Smooth muscle cell (in vitro differentiated cells): ENCODE data around the gene MAEA. TPM values are rescaled to one million over a fixed set of nuclear protein-coding genes. Genes with fewer than 3 reads are reported as not detected.

Source experiments
- DNase-seq: peaks from one replicate; lab custom pipeline; 2025; ENCODE audit not compliant: unreplicated experiment; lab: John Stamatoyannopoulos, UW
- H2AFZ ChIP-seq: fragments of 200-600 bp; sonication (generic); 2 replicates; pipeline ENCODE4 v1.6.0; 2016; ENCODE audit warnings: antibody characterized with exemption, low read depth, mild to moderate bottlenecking
- H3F3A ChIP-seq: fragments of 200-600 bp; sonication (generic); 2 replicates; pipeline ENCODE4 v1.6.0; 2017; ENCODE audit warnings: antibody characterized with exemption, low read depth
- H3K27ac ChIP-seq: fragments of 200-600 bp; sonication (generic); 2 replicates; pipeline ENCODE4 v1.5.1; 2016; ENCODE audit warnings: low read depth, mild to moderate bottlenecking
- H3K27me3 ChIP-seq: fragments of 200-600 bp; sonication (generic); 2 replicates; pipeline ENCODE4 v1.6.1; 2016; ENCODE audit warnings: low read depth, mild to moderate bottlenecking
- H3K36me3 ChIP-seq: fragments of 200-600 bp; sonication (generic); 2 replicates; pipeline ENCODE4 v1.5.1; 2016; ENCODE audit warnings: low read depth
- H3K4me1 ChIP-seq: fragments of 200-600 bp; sonication (generic); 2 replicates; pipeline ENCODE4 v1.5.1; 2016; ENCODE audit warnings: low read depth
- H3K4me2 ChIP-seq: fragments of 200-600 bp; sonication (generic); 2 replicates; pipeline ENCODE4 v1.6.0; 2016; ENCODE audit warnings: mild to moderate bottlenecking
- H3K4me3 ChIP-seq: fragments of 200-600 bp; sonication (generic); 2 replicates; pipeline ENCODE4 v1.5.1; 2016; ENCODE audit warnings: mild to moderate bottlenecking
- H3K79me2 ChIP-seq: fragments of 200-600 bp; sonication (generic); 2 replicates; pipeline ENCODE4 v1.6.0; 2016; ENCODE audit warnings: low read depth, mild to moderate bottlenecking
- H3K9ac ChIP-seq: fragments of 200-600 bp; sonication (generic); 2 replicates; pipeline ENCODE4 v1.6.0; 2016; ENCODE audit warnings: low read depth
- H3K9me3 ChIP-seq: fragments of 200-600 bp; sonication (generic); replicated peaks from 2 replicates; pipeline ENCODE4 v1.5.1; 2016; ENCODE audit warnings: low read depth
- H4K20me1 ChIP-seq: fragments of 200-600 bp; sonication (generic); 2 replicates; pipeline ENCODE4 v1.6.0; 2016; ENCODE audit warnings: low read depth
- WGBS: methylation state at CpG from one replicate; pipeline ENCODE4 v1.1.7; 2016; ENCODE audit warnings: low lambda C conversion rate; 5-methylcytosine and 5-hydroxymethylcytosine counted together
- polyA plus RNA-seq: library from polyadenylated mRNA; unstranded; fragments of >200 nt; fragmentation: Nextera tagmentation; extraction: Ambion mirVana; gene quantifications from 2 replicates; pipeline ENCODE4 v1.2.1, GENCODE V29; 2016
- total RNA-seq: library from RNA; depleted of rRNA; stranded (reverse); fragments of >200 nt; gene quantifications from 2 replicates; pipeline ENCODE4 v1.2.3, GENCODE V29; 2014
- TF ChIP-seq, protein P1 (sequence below): fragments of 200-600 bp; sonication (generic); IDR thresholded peaks from 2 replicates; pipeline ENCODE4 v1.5.1; 2017; ENCODE audit warnings: borderline replicate concordance, mild to moderate bottlenecking, antibody characterized with exemption; ENCODE audit not compliant: insufficient read depth, poor library complexity, severe bottlenecking

MAEA gene
- total and polyA plus RNA-seq, 2 experiments from 2014 or later: 48.0 to 48.2 TPM

DNA sequence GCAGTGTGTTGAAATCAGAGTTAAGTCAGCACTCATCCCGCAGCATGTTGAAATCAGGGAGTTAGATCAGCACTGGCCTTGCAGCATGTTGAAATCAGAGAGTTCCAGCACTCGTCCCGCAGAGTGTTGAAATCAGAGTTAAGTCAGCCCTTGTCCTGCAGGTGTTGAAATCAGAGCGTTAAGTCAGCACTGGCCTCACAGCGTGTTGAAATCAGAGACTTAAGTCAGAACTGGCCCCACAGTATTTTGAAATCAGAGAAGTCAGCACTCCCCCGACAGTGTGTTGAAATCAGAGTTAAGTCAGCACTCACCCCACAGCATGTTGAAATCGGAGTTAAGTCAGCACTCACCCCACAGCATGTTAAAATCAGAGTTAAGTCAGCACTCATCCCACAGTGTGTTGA, 46.4 kb downstream of the MAEA start:
- H3K9me3 ChIP-seq: no peaks in the 10 kb centered on the region
- H3F3A ChIP-seq: no peaks in the 10 kb centered on the region
- H3K79me2 ChIP-seq: no peaks in the 10 kb centered on the region
- H3K4me3 ChIP-seq: no peak overlapping the region
- H3K4me2 ChIP-seq: no peak overlapping the region
- H3K4me1 ChIP-seq: no peaks in the 10 kb centered on the region
- no peak for DNase-seq
- H2AFZ ChIP-seq: no peak overlapping the region
- TF ChIP-seq, protein P1, sequence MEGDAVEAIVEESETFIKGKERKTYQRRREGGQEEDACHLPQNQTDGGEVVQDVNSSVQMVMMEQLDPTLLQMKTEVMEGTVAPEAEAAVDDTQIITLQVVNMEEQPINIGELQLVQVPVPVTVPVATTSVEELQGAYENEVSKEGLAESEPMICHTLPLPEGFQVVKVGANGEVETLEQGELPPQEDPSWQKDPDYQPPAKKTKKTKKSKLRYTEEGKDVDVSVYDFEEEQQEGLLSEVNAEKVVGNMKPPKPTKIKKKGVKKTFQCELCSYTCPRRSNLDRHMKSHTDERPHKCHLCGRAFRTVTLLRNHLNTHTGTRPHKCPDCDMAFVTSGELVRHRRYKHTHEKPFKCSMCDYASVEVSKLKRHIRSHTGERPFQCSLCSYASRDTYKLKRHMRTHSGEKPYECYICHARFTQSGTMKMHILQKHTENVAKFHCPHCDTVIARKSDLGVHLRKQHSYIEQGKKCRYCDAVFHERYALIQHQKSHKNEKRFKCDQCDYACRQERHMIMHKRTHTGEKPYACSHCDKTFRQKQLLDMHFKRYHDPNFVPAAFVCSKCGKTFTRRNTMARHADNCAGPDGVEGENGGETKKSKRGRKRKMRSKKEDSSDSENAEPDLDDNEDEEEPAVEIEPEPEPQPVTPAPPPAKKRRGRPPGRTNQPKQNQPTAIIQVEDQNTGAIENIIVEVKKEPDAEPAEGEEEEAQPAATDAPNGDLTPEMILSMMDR: no peak
- peaks cover 15% of the 10 kb centered on the region for H3K36me3 ChIP-seq
- H4K20me1 ChIP-seq: peaks cover 19% of the 10 kb centered on the region
- H3K9ac ChIP-seq: no peak overlapping the region
- 91% methylated on average over 7 of the region's 7 CpGs for WGBS
- H3K27ac ChIP-seq: no peak overlapping the region
- no peaks in the 10 kb centered on the region for H3K27me3 ChIP-seq

DNA sequence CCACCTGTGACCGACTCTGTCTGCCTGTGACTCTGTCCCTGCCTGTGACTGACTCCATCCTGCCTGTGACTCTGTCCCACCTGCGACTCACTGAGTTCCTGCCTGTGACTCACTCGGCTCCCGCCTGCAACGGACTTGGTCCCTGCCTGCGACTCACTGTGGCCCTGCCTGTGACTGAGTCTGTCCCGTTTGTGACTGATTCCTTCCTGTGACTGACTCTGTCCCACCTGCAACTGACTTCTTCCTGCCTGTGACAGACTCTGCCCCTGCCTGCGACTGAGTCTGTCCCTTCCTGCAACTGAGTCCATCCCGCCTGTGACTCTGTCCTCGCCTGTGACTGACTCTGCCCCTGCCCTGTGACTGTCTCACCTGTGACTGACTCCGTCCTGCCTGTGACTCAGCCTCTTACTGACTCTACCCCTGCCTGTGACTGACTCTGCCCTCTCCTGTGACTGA, 47.7 kb downstream of the MAEA start:
- peaks cover 15% of the 10 kb centered on the region for H3K36me3 ChIP-seq
- H3K4me1 ChIP-seq: no peaks in the 10 kb centered on the region
- H3K27ac ChIP-seq: peak overlapping the region; percentile 71
- DNase-seq: no peak
- no peaks in the 10 kb centered on the region for H3K79me2 ChIP-seq
- no peak overlapping the region for H3K4me3 ChIP-seq
- no peak overlapping the region for H2AFZ ChIP-seq
- no peaks in the 10 kb centered on the region for H3K9me3 ChIP-seq
- no peak overlapping the region for H3K9ac ChIP-seq
- no peaks in the 10 kb centered on the region for H3F3A ChIP-seq
- TF ChIP-seq, protein P1: no peak
- no peak overlapping the region for H3K4me2 ChIP-seq
- H3K27me3 ChIP-seq: no peaks in the 10 kb centered on the region
- 68% methylated on average over 11 of the region's 11 CpGs for WGBS
- H4K20me1 ChIP-seq: peaks cover 6% of the 10 kb centered on the region

DNA sequence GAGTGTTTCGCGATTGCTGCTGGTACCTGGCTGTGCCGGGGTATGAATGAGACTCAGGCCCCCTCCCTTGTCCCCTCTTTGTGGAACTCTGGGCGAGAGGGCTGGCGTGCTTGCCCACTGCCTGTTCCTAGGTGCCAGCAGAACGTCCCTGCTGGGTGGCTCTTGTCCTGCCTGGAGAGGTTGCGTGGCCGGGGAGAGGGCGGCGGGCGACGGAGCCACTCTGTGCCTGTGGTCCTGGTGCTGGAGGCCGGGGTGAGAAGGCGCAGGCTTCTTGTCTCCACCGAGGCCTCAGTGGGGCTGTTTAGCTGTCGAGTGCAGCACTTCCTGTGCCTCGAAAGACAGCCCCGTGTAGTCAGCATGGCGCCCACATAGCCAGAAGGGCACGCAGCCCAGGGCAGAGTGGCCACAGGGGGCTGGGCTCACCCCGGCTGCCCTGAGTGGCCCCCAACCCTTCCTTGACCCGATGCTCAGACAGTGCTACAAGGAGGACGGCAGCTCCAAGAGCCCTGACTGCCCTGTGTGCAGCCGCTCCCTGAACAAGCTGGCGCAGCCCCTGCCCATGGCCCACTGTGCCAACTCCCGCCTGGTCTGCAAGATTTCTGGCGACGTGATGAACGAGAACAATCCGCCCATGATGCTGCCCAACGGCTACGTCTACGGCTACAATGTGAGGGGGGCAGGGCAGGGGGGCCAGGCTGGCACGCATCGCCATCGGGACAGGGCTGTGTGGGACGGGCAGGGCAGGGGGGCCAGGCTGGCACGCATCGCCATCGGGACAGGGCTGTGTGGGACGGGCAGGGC, 48.5 kb downstream of the MAEA start:
- TF ChIP-seq, protein P1: no peak
- Histone ChIP-seq H3K79me2 (no peaks in the 10 kb centered on the region), H3K4me1 (no peaks in the 10 kb centered on the region), H2AFZ (no peak overlapping the region), H3K36me3 (peaks cover 15% of the 10 kb centered on the region), H3K9me3 (no peaks in the 10 kb centered on the region), H4K20me1 (peaks cover 1% of the 10 kb centered on the region), H3K4me3 (no peak overlapping the region), H3K27me3 (no peaks in the 10 kb centered on the region), H3K27ac (peak overlapping the region; percentile 71), H3F3A (peaks cover 5% of the 10 kb centered on the region), H3K4me2 (no peak overlapping the region), H3K9ac (no peak overlapping the region)
- 97% methylated on average over 26 of the region's 41 CpGs for WGBS
- no peak for DNase-seq
